ENCODE data around the gene ERC1.
"Not testable (repeated sequence)": the region's sequence is repeated elsewhere in the genome, so short reads cannot be mapped to it uniquely, and the experiment has no call there.

The ERC1 gene

DNA sequence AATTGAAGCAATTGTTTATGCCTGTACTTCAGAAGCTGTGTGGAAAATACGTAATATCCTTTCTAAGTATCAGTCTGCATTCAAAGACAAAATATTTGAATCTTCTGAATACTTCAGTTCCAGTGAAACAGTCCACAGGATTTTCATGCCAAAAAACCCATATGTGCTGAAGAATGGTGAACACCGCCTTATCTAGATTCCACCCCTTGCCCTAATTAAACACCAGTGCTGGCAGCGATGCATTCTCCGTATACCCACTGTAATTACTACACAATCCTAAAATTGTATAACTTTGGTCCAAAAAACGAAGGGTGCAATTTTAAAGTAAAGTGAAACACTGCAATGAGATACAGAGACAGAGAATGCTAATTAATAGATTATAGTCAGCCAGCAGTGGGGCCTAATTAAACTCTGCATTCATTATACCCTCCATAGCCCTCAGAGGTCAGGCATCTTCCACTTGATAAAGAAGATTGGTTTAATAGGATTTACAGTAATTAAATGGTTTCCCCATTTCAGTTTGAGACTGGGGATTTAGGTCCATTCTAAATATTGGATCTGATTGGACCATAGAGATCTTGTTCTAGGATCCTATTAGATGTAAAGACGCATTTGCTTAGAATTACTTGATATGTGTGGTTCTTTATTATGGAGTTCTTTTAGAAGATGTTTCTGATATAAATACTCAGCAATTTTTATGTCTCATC is 43.9 kb downstream of the ERC1 start:
- DNase-seq = no peak

DNA sequence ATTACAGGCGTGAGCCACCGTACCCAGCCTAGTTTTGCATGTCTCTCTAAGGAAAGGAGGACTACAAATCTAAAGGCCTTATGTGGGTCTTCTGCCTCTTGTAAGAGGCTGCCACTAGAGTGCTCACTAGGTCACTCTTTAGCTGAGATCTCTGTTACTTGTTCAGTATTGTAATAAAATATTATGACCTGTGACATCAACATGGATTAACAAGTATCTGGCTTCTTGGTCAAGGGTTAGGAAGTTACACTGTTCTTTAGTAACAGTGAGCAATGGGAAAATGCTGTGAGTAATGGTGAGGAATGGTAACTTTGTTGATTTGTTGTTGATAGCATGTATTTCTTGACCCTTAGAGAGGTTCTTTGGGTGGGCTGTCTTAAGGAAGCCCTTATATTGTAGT is 50.5 kb downstream of the ERC1 start:
- no peak for DNase-seq

DNA sequence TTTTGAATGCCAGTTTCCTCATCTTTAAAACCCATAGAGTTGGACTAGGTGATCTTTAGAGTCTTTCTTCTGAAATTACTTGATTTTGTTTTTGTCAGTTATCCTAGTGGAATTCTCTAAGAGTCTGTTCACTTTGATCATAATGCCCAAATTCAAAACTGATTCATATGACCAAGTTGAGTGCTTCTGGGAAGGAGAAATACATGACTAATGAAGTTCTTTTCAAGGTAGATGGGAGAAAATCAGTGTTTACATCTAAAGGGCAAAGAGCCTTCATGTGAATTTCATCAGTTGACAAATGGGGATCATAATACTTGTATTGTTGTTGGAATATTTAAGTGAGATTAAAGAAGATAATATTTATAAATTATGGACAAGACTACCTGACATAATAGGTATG is 53.2 kb downstream of the ERC1 start:
- DNase-seq = no peak

DNA sequence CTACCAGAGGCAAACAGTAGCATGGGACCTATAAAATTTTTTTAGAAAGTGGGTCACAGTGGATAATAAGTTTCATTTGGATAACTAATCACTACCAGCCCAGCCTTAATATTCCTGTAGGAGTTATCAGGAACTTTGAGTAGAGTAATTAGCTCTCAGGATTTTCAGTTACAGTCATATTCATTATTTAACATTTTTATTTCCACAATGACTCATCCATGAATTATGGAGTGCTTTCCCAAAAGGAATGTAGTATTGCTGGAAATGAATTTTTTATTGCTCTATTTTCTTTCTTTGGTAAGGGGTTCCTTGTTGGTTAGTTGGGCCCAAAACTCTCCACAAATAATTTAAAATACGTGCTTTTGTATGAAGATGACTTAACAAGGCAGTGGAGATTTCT is 53.7 kb downstream of the ERC1 start:
- no peak for DNase-seq

GRCh38 chr12:1046727-1047126 is 55.7 kb downstream of the ERC1 start:
- DNase-seq = no peak

- no peak for DNase-seq
Observed at GRCh38 chr12:1047898-1048660, 57.1 kb downstream of the ERC1 start.

DNA sequence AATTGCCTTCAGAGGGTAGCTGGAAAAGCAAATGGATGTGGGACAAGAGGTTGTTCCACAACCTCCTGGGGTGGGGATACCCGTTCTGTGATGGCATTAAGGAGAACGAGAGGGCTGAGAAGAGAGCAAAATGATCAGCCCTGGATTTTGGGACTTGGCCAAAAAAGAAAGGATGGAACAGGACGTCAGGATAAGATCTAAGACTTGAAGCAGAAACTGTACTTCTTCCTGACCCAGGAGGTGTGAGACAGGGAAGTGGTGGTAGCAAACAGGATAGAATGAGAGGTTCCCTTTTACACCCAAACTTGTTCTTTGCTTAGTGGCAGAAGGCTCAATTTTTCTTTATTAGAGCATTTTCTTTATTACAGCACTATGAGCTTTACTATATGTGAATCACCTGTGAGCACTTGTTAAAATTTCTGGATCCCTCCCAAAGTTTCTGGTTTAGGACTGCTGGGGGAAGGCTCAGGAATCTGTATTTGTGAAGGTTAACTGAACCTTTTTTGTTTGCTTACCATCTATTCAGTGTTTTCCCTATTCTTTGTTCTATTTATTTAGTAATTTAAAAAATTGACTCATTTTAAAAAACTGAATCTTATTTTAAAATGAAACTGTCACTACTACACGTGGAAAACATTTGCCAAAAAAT is 59.2 kb downstream of the ERC1 start:
- no peak for DNase-seq

GRCh38 chr12:1051672-1052071 is 60.6 kb downstream of the ERC1 start:
- DNase-seq = not testable (repeated sequence)

- no peak for DNase-seq
Observed at GRCh38 chr12:1053690-1054089, 62.7 kb downstream of the ERC1 start.

GRCh38 chr12:1054117-1054870 is 63.3 kb downstream of the ERC1 start:
- no peak for DNase-seq

GRCh38 chr12:1056390-1056789 is 65.4 kb downstream of the ERC1 start:
- DNase-seq = no peak

- DNase-seq = no peak
Observed at GRCh38 chr12:1058423-1058822, 67.4 kb downstream of the ERC1 start.

GRCh38 chr12:1059162-1059561 is 68.1 kb downstream of the ERC1 start:
- DNase-seq = no peak

DNA sequence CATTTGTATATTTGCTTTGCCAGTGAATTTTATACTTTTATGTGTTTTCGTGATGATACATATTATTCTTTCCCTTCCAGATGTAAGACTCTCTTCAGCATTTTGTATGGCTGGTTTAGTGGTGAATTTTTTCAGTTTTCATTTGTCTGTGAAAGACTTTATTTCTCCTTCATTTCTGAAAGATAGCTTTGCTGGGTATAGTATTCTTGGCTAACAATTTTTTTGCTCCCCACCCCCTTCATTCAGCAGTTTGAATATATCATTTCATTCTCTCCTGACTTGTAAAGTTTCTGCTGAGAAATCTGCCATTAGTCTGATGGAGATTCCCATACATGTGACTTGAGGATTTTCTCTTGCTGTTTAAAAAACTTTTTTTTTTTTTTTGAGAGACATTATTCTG is 72.8 kb downstream of the ERC1 start:
- no peak for DNase-seq

DNA sequence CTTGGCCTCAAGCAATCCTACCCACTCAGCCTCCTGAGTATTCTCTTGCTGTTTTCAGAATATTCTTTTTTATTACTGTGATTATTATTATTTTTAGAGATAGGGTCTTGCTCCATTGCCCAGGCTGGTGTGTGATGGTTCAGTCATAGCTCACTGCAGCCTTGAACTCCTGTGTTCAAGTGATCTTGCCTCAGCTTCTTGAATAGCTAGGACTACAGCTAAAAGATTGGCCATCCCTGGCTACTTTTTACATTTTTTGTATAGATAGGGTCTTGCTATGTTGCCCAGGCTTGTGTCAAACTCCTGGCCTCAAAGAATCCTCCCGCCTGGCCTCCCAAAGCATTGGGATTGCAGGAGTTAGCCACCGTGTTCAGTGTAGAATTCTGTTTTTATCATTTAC is 73.3 kb downstream of the ERC1 start:
- no peak for DNase-seq

DNA sequence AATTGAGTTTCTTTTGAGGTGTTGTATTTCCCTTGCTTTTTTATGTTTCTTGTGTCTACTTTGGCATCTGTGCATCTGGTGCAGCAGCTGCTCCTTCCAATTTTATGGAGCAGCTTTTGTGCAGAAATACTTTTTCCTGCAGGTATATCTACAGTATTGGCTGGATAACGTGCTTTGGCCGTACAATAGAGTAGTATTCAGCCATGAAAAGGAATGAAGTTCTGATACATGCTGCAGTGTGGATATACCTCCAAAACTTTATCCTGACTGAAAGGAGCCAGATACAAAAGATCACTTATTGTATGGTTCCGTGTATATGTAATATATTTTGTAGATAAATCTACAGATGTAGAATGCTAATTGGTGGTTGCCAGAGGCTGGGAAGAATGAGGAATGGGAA is 74.6 kb downstream of the ERC1 start:
- DNase-seq = no peak

DNA sequence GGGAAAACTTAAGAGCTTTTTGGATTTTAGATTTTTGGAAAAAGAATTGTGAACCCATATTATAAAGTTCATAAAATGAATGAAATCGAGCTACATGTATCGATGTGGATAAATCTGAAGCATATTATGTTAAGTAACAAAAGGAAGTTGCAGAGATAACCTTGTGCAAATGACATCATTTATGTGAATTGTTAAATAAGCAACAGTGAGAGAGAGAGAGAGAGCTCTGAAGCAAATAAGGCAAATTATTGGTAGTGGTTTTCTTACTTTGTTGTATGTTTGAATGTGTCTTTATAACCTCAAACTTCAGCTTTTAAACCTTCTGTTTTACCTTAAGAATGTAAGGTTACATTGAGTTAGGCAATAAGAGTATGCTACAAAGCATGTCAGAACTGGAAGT is 78.8 kb downstream of the ERC1 start:
- DNase-seq = no peak

- DNase-seq = no peak
Observed at GRCh38 chr12:1071182-1071581, 80.2 kb downstream of the ERC1 start.

DNA sequence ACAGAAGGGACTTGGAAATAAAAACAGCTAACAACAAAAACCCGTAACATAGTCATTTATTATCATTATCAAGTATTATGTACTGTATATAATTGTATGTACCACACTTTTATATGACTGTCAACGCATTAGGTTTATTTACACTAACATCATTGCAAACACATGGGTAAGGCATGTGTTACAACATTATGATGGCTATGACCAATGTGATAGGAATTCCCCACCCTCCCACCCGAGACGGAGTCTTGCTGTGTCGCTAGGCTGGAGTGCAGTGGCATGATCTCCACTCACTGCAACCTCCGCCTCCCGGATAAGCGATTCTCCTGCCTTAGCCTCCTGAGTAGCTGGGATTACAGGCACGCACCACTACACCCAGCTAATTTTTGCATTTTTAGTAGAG is 82.6 kb downstream of the ERC1 start:
- no peak for DNase-seq

GRCh38 chr12:1077036-1077803 is 86.2 kb downstream of the ERC1 start:
- DNase-seq = no peak

DNA sequence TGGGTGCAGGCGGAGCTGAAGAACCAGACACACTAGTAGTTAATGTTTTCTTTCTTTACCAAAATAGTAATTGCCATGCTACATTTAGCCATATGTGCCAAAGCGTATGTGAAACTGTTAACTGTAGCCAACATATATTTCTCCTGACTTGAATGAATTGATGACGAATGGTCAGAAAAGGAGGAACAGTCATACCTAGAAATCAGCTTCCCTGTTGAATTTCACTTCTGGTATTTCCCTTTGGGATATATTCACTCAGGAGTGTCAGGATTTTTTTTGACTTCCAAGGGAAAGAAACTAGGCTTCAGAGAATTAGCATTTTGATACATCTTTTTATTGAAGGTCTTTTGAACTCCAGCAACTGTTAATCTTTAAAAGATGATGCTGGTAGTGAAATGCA is 87.0 kb downstream of the ERC1 start:
- no peak for DNase-seq

- no peak for DNase-seq
Observed at GRCh38 chr12:1080520-1081223, 89.6 kb downstream of the ERC1 start.

Data from activated effector memory CD4-positive, alpha-beta T cell treated with Interleukin-2 at 50 U/mL for 16 hours (primary cell).